CD4-positive, alpha-beta T cell (primary cell): Measurements from ENCODE around the gene SDS. TPM values are rescaled to one million over a fixed set of nuclear protein-coding genes. Genes with fewer than 3 reads are reported as not detected.

Source experiments
- ATAC-seq: fragments of 200-7000 bp; cut with Tn5 transposase; one replicate; pipeline ENCODE4 v1.10.0; 2022; ENCODE audit warnings: mild to moderate bottlenecking; ENCODE audit not compliant: poor library complexity
- CTCF ChIA-PET: fragments of 350-600 bp; sonication (Branson Sonifier 250); formaldehyde crosslinking; loops from one replicate; lab custom pipeline; 2021; ENCODE audit warnings: antibody characterized with exemption, inconsistent platforms; lab: Charles Lee
- POLR2A ChIA-PET: fragments of 350-600 bp; sonication (Branson Sonifier 250); formaldehyde crosslinking; loops from one replicate; lab custom pipeline; 2021; ENCODE audit warnings: antibody characterized with exemption, inconsistent platforms; lab: Charles Lee
- DNase-seq, 14 experiments: peaks; one replicate each; pipeline ENCODE4 v3.0.0-alpha.2; 2013 to 2020; ENCODE audit warnings: mixed read lengths in 2 of 14
- H3K27ac ChIP-seq, 2 donors: one replicate each; pipeline versions ENCODE4 v1.5.1 to v1.7.0; 2013; ENCODE audit warnings: low read length in 2 of 2, low read depth in 1 of 2, mild to moderate bottlenecking in 1 of 2
- H3K27me3 ChIP-seq, 2 experiments: 1 replicate in 1 of 2; 2 replicates in 1 of 2; pipeline versions ENCODE4 v1.6.1 to v1.7.0; 2013; ENCODE audit warnings: low read length in 2 of 2, control low read depth in 1 of 2, mild to moderate bottlenecking in 1 of 2, moderate library complexity in 1 of 2; ENCODE audit not compliant: insufficient read depth in 2 of 2, control insufficient read depth in 1 of 2
- H3K36me3 ChIP-seq: one replicate; pipeline ENCODE4 v1.6.1; 2013; ENCODE audit warnings: low read length, control low read depth; ENCODE audit not compliant: insufficient read depth
- H3K4me1 ChIP-seq: one replicate; pipeline ENCODE4 v1.6.1; 2013; ENCODE audit warnings: low read length, control low read depth; ENCODE audit not compliant: insufficient read depth
- H3K4me3 ChIP-seq: one replicate; pipeline ENCODE4 v1.5.1; 2013; ENCODE audit warnings: mild to moderate bottlenecking, low read length, moderate library complexity
- H3K9me3 ChIP-seq, 2 experiments: 1 replicate in 1 of 2; 2 replicates in 1 of 2; pipeline versions ENCODE4 v1.6.1 to v1.7.0; 2013; ENCODE audit warnings: low read length in 2 of 2, mild to moderate bottlenecking in 2 of 2, control low read depth in 1 of 2, moderate library complexity in 1 of 2; ENCODE audit not compliant: control insufficient read depth in 1 of 2, insufficient read depth in 1 of 2
- H3K27ac Mint-ChIP-seq: one replicate; pipeline ENCODE4 v1.8.0; 2020; ENCODE audit warnings: mixed read lengths
- H3K27me3 Mint-ChIP-seq: one replicate; pipeline ENCODE4 v1.8.0; 2021; ENCODE audit warnings: mixed read lengths
- H3K36me3 Mint-ChIP-seq: one replicate; pipeline ENCODE4 v1.8.0; 2021; ENCODE audit warnings: low read depth, mixed read lengths
- H3K4me1 Mint-ChIP-seq: one replicate; pipeline ENCODE4 v1.8.0; 2021; ENCODE audit warnings: low read depth, mixed read lengths
- H3K4me3 Mint-ChIP-seq: one replicate; pipeline ENCODE4 v1.8.0; 2020; ENCODE audit warnings: mild to moderate bottlenecking, mixed read lengths
- H3K9me3 Mint-ChIP-seq: one replicate; pipeline ENCODE4 v1.8.0; 2020; ENCODE audit warnings: mixed read lengths
- CTCF ChIP-seq: fragments of 200-600 bp; IDR thresholded peaks from one replicate; pipeline ENCODE4 v1.8.0; 2022; ENCODE audit warnings: antibody characterized with exemption, mild to moderate bottlenecking
- intact Hi-C, 2 experiments: fragments of 100-400 bp; cut with DNase I in 1 of 2; cut with micrococcal nuclease in 1 of 2; formaldehyde crosslinking; loops; one replicate each; pipeline versions ENCODE4 v1.15.1 to v1.9.0; 2023 to 2025; cut with DNase I, micrococcal nuclease
- total RNA-seq, 174 experiments: library from RNA in 2 of 174; stranded (reverse) in 2 of 174; gene quantifications; one replicate each; pipeline ENCODE4 v1.2.3 and lab custom pipeline; 2021 to 2026

The SDS gene
- total RNA-seq, 2 experiments from 2014 or later, result not detected

- no peak for ATAC-seq
- H3K4me3 Mint-ChIP-seq, result no peak overlapping the region
- peaks cover 42% of the 10 kb centered on the region for H3K36me3 Mint-ChIP-seq
- H3K4me3 ChIP-seq, result no peak overlapping the region
- no peak for DNase-seq
- intact Hi-C loops, result no loop called here
- H3K27me3 Mint-ChIP-seq, result no peaks in the 10 kb centered on the region
- H3K4me1 ChIP-seq, result no peaks in the 10 kb centered on the region
- H3K27ac ChIP-seq, result no peak overlapping the region
- ChIA-PET POLR2A (no interaction called here), CTCF (no interaction called here)
- no peaks in the 10 kb centered on the region for H3K4me1 Mint-ChIP-seq
- H3K9me3 Mint-ChIP-seq, result no peaks in the 10 kb centered on the region
- H3K9me3 ChIP-seq, result no peaks in the 10 kb centered on the region
- no peak overlapping the region for H3K27ac Mint-ChIP-seq
- H3K27me3 ChIP-seq, result no peaks in the 10 kb centered on the region
- H3K36me3 ChIP-seq, result peaks cover 28% of the 10 kb centered on the region
- TF ChIP-seq CTCF, result no peak
These were observed 16.7 kb downstream of the SDS start for GRCh38 chr12:113386866-113387566.

- TF ChIP-seq CTCF, result no peak
- Histone ChIP-seq H3K4me3 (no peak overlapping the region), H3K27ac (no peak overlapping the region), H3K9me3 (no peaks in the 10 kb centered on the region), H3K36me3 (peaks cover 24% of the 10 kb centered on the region), H3K4me1 (no peaks in the 10 kb centered on the region), H3K27me3 (no peaks in the 10 kb centered on the region)
- Mint-ChIP-seq H3K27me3 (no peaks in the 10 kb centered on the region), H3K9me3 (no peaks in the 10 kb centered on the region), H3K4me3 (no peak overlapping the region), H3K36me3 (peaks cover 56% of the 10 kb centered on the region), H3K27ac (no peak overlapping the region), H3K4me1 (no peaks in the 10 kb centered on the region)
- ChIA-PET CTCF (no interaction called here), POLR2A (no interaction called here)
- no peak for ATAC-seq
- intact Hi-C loops, result no loop called here
- no peak for DNase-seq
These were observed 18.3 kb downstream of the SDS start for GRCh38 chr12:113385282-113385882.

- H3K4me1 ChIP-seq, result no peaks in the 10 kb centered on the region
- no peak overlapping the region for H3K4me3 ChIP-seq
- no peaks in the 10 kb centered on the region for H3K9me3 Mint-ChIP-seq
- no peak for TF ChIP-seq CTCF
- H3K9me3 ChIP-seq, result no peaks in the 10 kb centered on the region
- H3K27me3 Mint-ChIP-seq, result no peaks in the 10 kb centered on the region
- CTCF ChIA-PET, result no interaction called here
- H3K4me1 Mint-ChIP-seq, result no peaks in the 10 kb centered on the region
- DNase-seq (no peak), ATAC-seq (no peak)
- H3K27ac ChIP-seq, result no peak overlapping the region
- POLR2A ChIA-PET, result no interaction called here
- H3K36me3 ChIP-seq, result peaks cover 19% of the 10 kb centered on the region
- no peak overlapping the region for H3K4me3 Mint-ChIP-seq
- H3K27ac Mint-ChIP-seq, result no peak overlapping the region
- intact Hi-C loops, result no loop called here
- H3K27me3 ChIP-seq, result no peaks in the 10 kb centered on the region
- H3K36me3 Mint-ChIP-seq, result peaks cover 57% of the 10 kb centered on the region
These were observed 18.9 kb downstream of the SDS start for GRCh38 chr12:113384778-113385177.
